ENCODE data around the gene SPC25. TPM values are rescaled to one million over a fixed set of nuclear protein-coding genes. Genes with fewer than 3 reads are reported as not detected.

The SPC25 gene
- total and polyA plus RNA-seq, 4 donors, result 0.58 to 8.2 (median 2.1) TPM; not detected in 1

GRCh38 chr2:168830958-168831357 is 59.3 kb downstream of the SPC25 start:
- no peak overlapping the region for H3K4me3 ChIP-seq (ENCODE audit: low read depth in 1 of 3, low read length in 3 of 3)
- DNase-seq (ENCODE audit: low spot score), result no peak
- no peaks in the 10 kb centered on the region for H3K4me1 ChIP-seq (ENCODE audit: control insufficient read depth in 4 of 4, insufficient read depth in 4 of 4, low read length in 3 of 4)
- no peak overlapping the region for H3K9ac ChIP-seq (ENCODE audit: low read depth in 1 of 2, low read length in 2 of 2)
- TF ChIP-seq RAD21 (IDR thresholded peaks at IDR 0.05) (no peak), TAF1 (conservative IDR thresholded peaks at IDR 0.05) (no peak), HNF4A (conservative IDR thresholded peaks at IDR 0.05) (no peak), GABPA (IDR thresholded peaks at IDR 0.05 in 1 of 2, conservative IDR thresholded peaks at IDR 0.05 in 1 of 2) (no peak), HNF4G (IDR thresholded peaks at IDR 0.05) (no peak), MAX (IDR thresholded peaks at IDR 0.05) (no peak), REST (IDR thresholded peaks at IDR 0.05) (no peak), FOXA2 (IDR thresholded peaks at IDR 0.05) (no peak), ZBTB33 (IDR thresholded peaks at IDR 0.05) (no peak), ATF3 (IDR thresholded peaks at IDR 0.05) (no peak), YY1 (IDR thresholded peaks at IDR 0.05) (no peak), CTCF (IDR thresholded peaks at IDR 0.05; ENCODE audit: low read depth, low read length, missing input control) (no peak), SP1 (IDR thresholded peaks at IDR 0.05) (no peak), NR2F2 (IDR thresholded peaks at IDR 0.05) (no peak), FOXA1 (IDR thresholded peaks at IDR 0.05) (no peak), JUND (IDR thresholded peaks at IDR 0.05) (no peak), RXRA (IDR thresholded peaks at IDR 0.05) (no peak), EGR1 (IDR thresholded peaks at IDR 0.05; ENCODE audit: low read depth in 2 of 2) (no peak)
- H3K9me3 ChIP-seq (ENCODE audit: control insufficient read depth in 4 of 4, low read length in 3 of 4), result peaks cover 0 to 2% (median 0%) of the 10 kb centered on the region in 4 donors
- H3K27ac ChIP-seq (ENCODE audit: low read depth in 1 of 2, low read length in 2 of 2), result no peak overlapping the region
- H3K36me3 ChIP-seq (ENCODE audit: control insufficient read depth in 4 of 4, insufficient read depth in 3 of 4, low read depth in 1 of 4, low read length in 3 of 4), result no peaks in the 10 kb centered on the region
- H3K27me3 ChIP-seq (ENCODE audit: control insufficient read depth in 4 of 4, insufficient read depth in 4 of 4, low read length in 3 of 4), result no peaks in the 10 kb centered on the region
